Measurements from ENCODE around the gene HLTF.

GRCh38 chr3:149067883-149068282 is 18.4 kb downstream of the HLTF start:
- no peak for TF ChIP-seq CTCF (IDR thresholded peaks at IDR 0.05)
- no peak for TF ChIP-seq POLR2AphosphoS5 (IDR thresholded peaks at IDR 0.05)
- no peak for TF ChIP-seq POLR2A (IDR thresholded peaks at IDR 0.05; ENCODE audit: low read depth)

Measured in esophagus muscularis mucosa (tissue), 3 donors.